ENCODE results near the gene NDST4. TPM values are rescaled to one million over a fixed set of nuclear protein-coding genes. Genes with fewer than 3 reads are reported as not detected.
A peak's percentile ranks its signal among the peaks of the same experiment; 100 is the strongest.

Gene NDST4
- total and polyA plus RNA-seq, 2 of the 13 experiments (the other 11 are each of a cell fraction or from before 2014, with no cell fraction given): not detected

- Histone ChIP-seq H3K9ac (ENCODE audit: insufficient read depth, low read depth, low read length) (no peak overlapping the region), H3K27me3 (ENCODE audit: control insufficient read depth in 1 of 2, insufficient read depth in 2 of 2, low read length in 2 of 2) (no peaks in the 10 kb centered on the region), H3K79me2 (ENCODE audit: insufficient read depth, low read length) (no peaks in the 10 kb centered on the region), H3K36me3 (replicated peaks in 1 of 2; ENCODE audit: control insufficient read depth in 1 of 2, insufficient read depth in 2 of 2, low read length in 2 of 2) (no peaks in the 10 kb centered on the region), H4K20me1 (ENCODE audit: insufficient read depth, low read length) (no peaks in the 10 kb centered on the region), H3K27ac (ENCODE audit: extremely low read length, insufficient read depth, low read length) (no peak overlapping the region), H2AFZ (ENCODE audit: low read length) (no peak overlapping the region), H3K4me1 (ENCODE audit: insufficient read depth, low read length) (no peaks in the 10 kb centered on the region), H3K9me3 (ENCODE audit: low read length) (peaks cover 11% of the 10 kb centered on the region), H3K4me2 (ENCODE audit: low read depth, low read length) (no peak overlapping the region), H3K4me3 (replicated peaks in 1 of 3; ENCODE audit: insufficient read depth in 1 of 3, low read depth in 2 of 3, low read length in 3 of 3) (no peak overlapping the region)
- DNase-seq (ENCODE audit: low spot score): no peak
- TF ChIP-seq MAFF (IDR thresholded peaks at IDR 0.05; ENCODE audit: low read depth, low read length) (peak; percentile 81), MAFK (conservative IDR thresholded peaks at IDR 0.05 in 1 of 2, IDR thresholded peaks at IDR 0.05 in 1 of 2; ENCODE audit: low read length in 2 of 2) (peak; percentile 61 to 83; a peak in 3 of 4 replicates), SMAD9 (CRISPR knock-in tag; IDR thresholded peaks at IDR 0.05) (no peak)
- intact Hi-C loops (cut with micrococcal nuclease; ENCODE audit: unreplicated experiment) (no loop called here), in situ Hi-C loops (cut with HindIII; ENCODE audit: extremely low pct_ligation_motif_present, low pct_unique_long_range_greater_than_20kb) (loop anchor here (25.0 kb wide), 1 partner anchor 780 kb away; no protein-coding TSS in a partner anchor)
- WGBS (ENCODE audit: low lambda C conversion rate): 0% methylated on average over 2 of the region's 2 CpGs
- no peak for ATAC-seq
- POLR2A ChIA-PET: no interaction called here
- no peak for FAIRE-seq
- CTCF ChIA-PET (ENCODE audit: low intra/inter-chr PET ratio, low total read pairs): no interaction called here
- BruUV-seq (replicated peaks): no TSS peak
Measured at GRCh38 chr4:115082633-115083032, 30.8 kb downstream of the NDST4 start.

GRCh38 chr4:115076691-115077090 is 36.7 kb downstream of the NDST4 start:
- Histone ChIP-seq H3K27me3 (ENCODE audit: control insufficient read depth in 1 of 2, insufficient read depth in 2 of 2, low read length in 2 of 2) (no peaks in the 10 kb centered on the region), H3K4me1 (ENCODE audit: insufficient read depth, low read length) (no peaks in the 10 kb centered on the region), H2AFZ (ENCODE audit: low read length) (no peak overlapping the region), H3K79me2 (ENCODE audit: insufficient read depth, low read length) (no peaks in the 10 kb centered on the region), H3K9ac (ENCODE audit: insufficient read depth, low read depth, low read length) (no peak overlapping the region), H3K9me3 (ENCODE audit: low read length) (no peaks in the 10 kb centered on the region), H3K27ac (ENCODE audit: extremely low read length, insufficient read depth, low read length) (no peak overlapping the region), H3K4me2 (ENCODE audit: low read depth, low read length) (no peak overlapping the region), H3K4me3 (replicated peaks in 1 of 3; ENCODE audit: insufficient read depth in 1 of 3, low read depth in 2 of 3, low read length in 3 of 3) (no peak overlapping the region), H4K20me1 (ENCODE audit: insufficient read depth, low read length) (no peaks in the 10 kb centered on the region), H3K36me3 (replicated peaks in 1 of 2; ENCODE audit: control insufficient read depth in 1 of 2, insufficient read depth in 2 of 2, low read length in 2 of 2) (no peaks in the 10 kb centered on the region)
- DNase-seq (ENCODE audit: low spot score): no peak
- BruUV-seq (replicated peaks): no TSS peak
- no peak for TF ChIP-seq ZNF24 (IDR thresholded peaks at IDR 0.05)
- no peak for TF ChIP-seq BATF2 (CRISPR knock-in tag; IDR thresholded peaks at IDR 0.05)
- TF ChIP-seq NR2F2 (IDR thresholded peaks at IDR 0.05; ENCODE audit: borderline replicate concordance, low read depth): no peak
- TF ChIP-seq ZMYM3 (CRISPR knock-in tag; IDR thresholded peaks at IDR 0.05): no peak
- ATAC-seq: no peak
- intact Hi-C loops (cut with micrococcal nuclease; ENCODE audit: unreplicated experiment) (no loop called here), in situ Hi-C loops (cut with HindIII; ENCODE audit: extremely low pct_ligation_motif_present, low pct_unique_long_range_greater_than_20kb) (loop anchor here (25.0 kb wide), 1 partner anchor 786 kb away; no protein-coding TSS in a partner anchor)
- ChIA-PET POLR2A (no interaction called here), CTCF (ENCODE audit: low intra/inter-chr PET ratio, low total read pairs) (no interaction called here)
- 1% methylated on average over 7 of the region's 7 CpGs for WGBS (ENCODE audit: low lambda C conversion rate)
- FAIRE-seq: no peak
